CD14-positive monocyte (primary cell): ENCODE results near the gene FKBP15. TPM values are rescaled to one million over a fixed set of nuclear protein-coding genes. Genes with fewer than 3 reads are reported as not detected.

Source experiments
- DNase-seq, 3 donors: peaks; one replicate each; pipeline ENCODE4 v3.0.0-alpha.2; 2011 to 2022
- H2AFZ ChIP-seq: 2 replicates; pipeline ENCODE4 v1.6.0; 2012; ENCODE audit warnings: mild to moderate bottlenecking, low read depth, low read length, inconsistent platforms; ENCODE audit not compliant: insufficient read depth, poor library complexity, severe bottlenecking
- H3K27ac ChIP-seq, 2 donors: 1 replicate in 1 of 2; 2 replicates in 1 of 2; pipeline ENCODE4 v1.5.1; 2012 to 2013; ENCODE audit warnings: low read length in 2 of 2, control low read depth in 1 of 2, inconsistent platforms in 1 of 2, low read depth in 1 of 2, mild to moderate bottlenecking in 1 of 2
- H3K27me3 ChIP-seq, 2 donors: one replicate each; pipeline versions ENCODE4 v1.6.0 to v1.6.1; 2011 to 2013; ENCODE audit warnings: low read length in 2 of 2; ENCODE audit not compliant: control insufficient read depth in 2 of 2, insufficient read depth in 2 of 2
- H3K36me3 ChIP-seq, 2 donors: replicated peaks in 1 of 2; 1 replicate in 1 of 2; 2 replicates in 1 of 2; pipeline versions ENCODE4 v1.5.1 to v1.6.1; 2012 to 2013; ENCODE audit warnings: low read length in 2 of 2, control low read depth in 1 of 2, inconsistent platforms in 1 of 2, mild to moderate bottlenecking in 1 of 2; ENCODE audit not compliant: insufficient read depth in 2 of 2, control insufficient read depth in 1 of 2
- H3K4me1 ChIP-seq, 2 donors: 1 replicate in 1 of 2; 2 replicates in 1 of 2; pipeline versions ENCODE4 v1.5.1 to v1.6.1; 2012 to 2013; ENCODE audit warnings: low read length in 2 of 2, control low read depth in 1 of 2, inconsistent platforms in 1 of 2, mild to moderate bottlenecking in 1 of 2, moderate library complexity in 1 of 2; ENCODE audit not compliant: insufficient read depth in 2 of 2, control insufficient read depth in 1 of 2
- H3K4me2 ChIP-seq: replicated peaks from 2 replicates; pipeline ENCODE3; 2012; ENCODE audit warnings: low read length, moderate library complexity, mild to moderate bottlenecking; ENCODE audit not compliant: poor library complexity, severe bottlenecking; ENCODE audit errors: extremely low read depth
- H3K4me3 ChIP-seq, 3 experiments: fragments of 200-600 bp in 1 of 3; sonication (generic) in 1 of 3; replicated peaks in 1 of 3; 1 replicate in 2 of 3; 2 replicates in 1 of 3; pipeline ENCODE4 v1.5.1; 2011 to 2013; ENCODE audit warnings: low read length in 3 of 3, mild to moderate bottlenecking in 3 of 3, control low read depth in 2 of 3, low read depth in 2 of 3, inconsistent platforms in 1 of 3, moderate library complexity in 1 of 3
- H3K79me2 ChIP-seq: 2 replicates; pipeline ENCODE4 v1.6.0; 2012; ENCODE audit warnings: mild to moderate bottlenecking, control low read depth, inconsistent platforms, low read length, moderate library complexity; ENCODE audit not compliant: insufficient read depth
- H3K9ac ChIP-seq: 2 replicates; pipeline ENCODE4 v1.6.0; 2017; ENCODE audit warnings: low read length, mild to moderate bottlenecking; ENCODE audit not compliant: insufficient read depth, poor library complexity, severe bottlenecking
- H3K9me3 ChIP-seq, 2 donors: replicated peaks in 1 of 2; 1 replicate in 1 of 2; 2 replicates in 1 of 2; pipeline versions ENCODE4 v1.5.1 to v1.6.1; 2012 to 2013; ENCODE audit warnings: low read length in 2 of 2, control low read depth in 1 of 2; ENCODE audit not compliant: control insufficient read depth in 1 of 2, insufficient read depth in 1 of 2
- H4K20me1 ChIP-seq: 2 replicates; pipeline ENCODE4 v1.6.0; 2012; ENCODE audit warnings: mild to moderate bottlenecking, low read length, control low read depth, moderate library complexity; ENCODE audit not compliant: insufficient read depth
- H3K27ac Mint-ChIP-seq, 7 donors: one replicate each; pipeline ENCODE4 v1.8.0; 2020; ENCODE audit warnings: mild to moderate bottlenecking in 7 of 7, mixed read lengths in 7 of 7, moderate library complexity in 6 of 7, inconsistent platforms in 2 of 7
- H3K27me3 Mint-ChIP-seq, 3 donors: one replicate each; pipeline ENCODE4 v1.8.0; 2021 to 2022; ENCODE audit warnings: low read depth in 3 of 3, mild to moderate bottlenecking in 3 of 3, mixed read lengths in 3 of 3, moderate library complexity in 3 of 3, inconsistent platforms in 1 of 3
- H3K36me3 Mint-ChIP-seq, 2 donors: one replicate each; pipeline ENCODE4 v1.8.0; 2020; ENCODE audit warnings: mixed read lengths in 2 of 2, inconsistent platforms in 1 of 2, mild to moderate bottlenecking in 1 of 2
- H3K4me1 Mint-ChIP-seq: one replicate; pipeline ENCODE4 v1.8.0; 2020; ENCODE audit warnings: mild to moderate bottlenecking, mixed read lengths
- H3K4me3 Mint-ChIP-seq, 2 donors: one replicate each; pipeline ENCODE4 v1.8.0; 2020; ENCODE audit warnings: mild to moderate bottlenecking in 2 of 2, mixed read lengths in 2 of 2, moderate library complexity in 1 of 2
- H3K9me3 Mint-ChIP-seq, 7 donors: one replicate each; pipeline ENCODE4 v1.8.0; 2020 to 2022; ENCODE audit warnings: mixed read lengths in 7 of 7, mild to moderate bottlenecking in 6 of 7, moderate library complexity in 6 of 7, inconsistent platforms in 2 of 7
- CTCF ChIP-seq: fragments of 200-600 bp; IDR thresholded peaks from one replicate; pipeline ENCODE4 v1.8.0; 2022; ENCODE audit warnings: antibody characterized with exemption, mild to moderate bottlenecking
- WGBS: methylation state at CpG from one replicate; pipeline ENCODE4 v1.1.5; 2013; ENCODE audit warnings: missing lambda C conversion rate; ENCODE audit not compliant: insufficient coverage; 5-methylcytosine and 5-hydroxymethylcytosine counted together
- intact Hi-C, 2 donors: fragments of 100-400 bp; cut with micrococcal nuclease; formaldehyde crosslinking; loops; one replicate each; pipeline versions ENCODE4 v1.15.0 to v1.15.1; 2023
- polyA plus RNA-seq, 3 donors: library from polyadenylated mRNA; depleted of rRNA in 1 of 3; unstranded in 2 of 3; stranded (reverse) in 1 of 3; fragments of 300-500 nt in 2 of 3; fragments of >200 nt in 1 of 3; fragmentation: Illumina TruSeq in 2 of 3; gene quantifications; 1 replicate in 2 of 3; 2 replicates in 1 of 3; pipeline ENCODE4 v1.2.3, GENCODE V29; 2012 to 2021

FKBP15 gene
- polyA plus RNA-seq, 3 donors, result 32.3 to 120 (median 55.7) TPM

GRCh38 chr9:113183956-113184488, 37.1 kb downstream of the FKBP15 start:
- no peaks in the 10 kb centered on the region for H3K27me3 Mint-ChIP-seq
- no peak for DNase-seq
- Histone ChIP-seq H2AFZ (no peak overlapping the region), H3K79me2 (peaks cover 67% of the 10 kb centered on the region), H3K4me2 (no peak overlapping the region), H3K27ac (peak overlapping the region in 1 of 2 donors; percentile 92), H3K4me3 (no peak overlapping the region), H3K4me1 (peaks cover 30 to 34% of the 10 kb centered on the region in 2 donors), H4K20me1 (peaks cover 33% of the 10 kb centered on the region), H3K36me3 (peaks cover 81 to 83% of the 10 kb centered on the region in 2 donors), H3K27me3 (no peaks in the 10 kb centered on the region), H3K9me3 (no peaks in the 10 kb centered on the region), H3K9ac (no peak overlapping the region)
- no peak for TF ChIP-seq CTCF
- H3K27ac Mint-ChIP-seq, result peak overlapping the region in 1 of 7 donors; percentile 69
- peaks cover 45% of the 10 kb centered on the region for H3K4me1 Mint-ChIP-seq
- H3K9me3 Mint-ChIP-seq, result no peaks in the 10 kb centered on the region
- intact Hi-C loops, result no loop called here
- peaks cover 82 to 84% of the 10 kb centered on the region in 2 donors for H3K36me3 Mint-ChIP-seq
- WGBS, result no CpG with 5 or more reads among the region's 2 CpGs
- no peak overlapping the region for H3K4me3 Mint-ChIP-seq

- DNase-seq, result no peak
- no peak overlapping the region for H2AFZ ChIP-seq
- no peak overlapping the region for H3K4me3 ChIP-seq
- Mint-ChIP-seq H3K9me3 (peaks cover 0 to 7% (median 0%) of the 10 kb centered on the region in 7 donors), H3K36me3 (peaks cover 91 to 97% of the 10 kb centered on the region in 2 donors), H3K4me1 (peaks cover 37% of the 10 kb centered on the region), H3K4me3 (no peak overlapping the region), H3K27ac (peak overlapping the region in 3 of 7 donors; percentile 16 to 46 (median 29)), H3K27me3 (no peaks in the 10 kb centered on the region)
- H3K9me3 ChIP-seq, result no peaks in the 10 kb centered on the region
- H3K27me3 ChIP-seq, result no peaks in the 10 kb centered on the region
- H3K9ac ChIP-seq, result no peak overlapping the region
- intact Hi-C loops, result no loop called here
- H3K79me2 ChIP-seq, result peaks cover 60% of the 10 kb centered on the region
- H3K27ac ChIP-seq, result peak overlapping the region in 1 of 2 donors; percentile 54
- no peak for TF ChIP-seq CTCF
- H4K20me1 ChIP-seq, result peaks cover 62% of the 10 kb centered on the region
- H3K36me3 ChIP-seq, result peaks cover 98 to 100% of the 10 kb centered on the region in 2 donors
- no peak overlapping the region for H3K4me2 ChIP-seq
- H3K4me1 ChIP-seq, result peaks cover 7 to 9% of the 10 kb centered on the region in 2 donors
Observed at GRCh38 chr9:113181165-113181564, 39.9 kb downstream of the FKBP15 start.
